H54 (cell line): ENCODE results near the gene MRPS25.

Source experiments
- DNase-seq: peaks from one replicate; pipeline ENCODE4 v3.0.0; 2011; ENCODE audit warnings: low spot score, mixed read lengths; ENCODE audit not compliant: insufficient read length
- FAIRE-seq: peaks from 3 replicates; lab custom pipeline; 2011; peaks lifted over from hg19 to GRCh38; lab: Jason Lieb, UNC
- POLR2A ChIP-seq: IDR thresholded peaks from 2 replicates; pipeline ENCODE4 v1.6.1; 2011; ENCODE audit warnings: low read depth, mild to moderate bottlenecking, low read length

The MRPS25 gene

DNA sequence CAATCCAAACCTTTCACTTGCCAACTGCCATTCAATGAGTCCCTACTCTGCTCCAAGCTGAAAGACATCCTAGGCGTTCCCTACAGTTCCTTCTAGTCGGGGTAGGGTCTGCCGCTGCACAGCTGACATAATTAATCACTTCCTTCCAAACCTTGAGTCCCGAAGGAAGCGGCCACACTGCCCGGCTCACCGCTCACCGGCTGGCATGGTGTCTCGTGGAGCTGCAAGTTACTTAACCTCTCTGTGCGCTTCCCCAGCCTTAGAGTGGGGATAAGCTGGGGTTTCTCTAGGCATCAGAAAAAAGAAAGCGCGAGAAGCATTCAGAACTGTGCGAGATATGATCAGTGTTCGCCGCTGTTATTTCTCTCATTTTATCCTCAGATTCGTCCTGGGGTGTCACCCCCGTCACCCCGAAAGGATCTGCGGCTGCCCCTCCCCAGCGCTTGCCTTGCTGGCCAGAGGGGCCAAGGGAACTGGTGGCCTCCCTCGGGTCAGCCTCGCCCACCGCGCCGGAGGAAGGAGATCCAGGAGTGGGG is 748 bp downstream of the MRPS25 start:
- FAIRE-seq (no peak), DNase-seq (peak; percentile 33)
- no peak for TF ChIP-seq POLR2A

DNA sequence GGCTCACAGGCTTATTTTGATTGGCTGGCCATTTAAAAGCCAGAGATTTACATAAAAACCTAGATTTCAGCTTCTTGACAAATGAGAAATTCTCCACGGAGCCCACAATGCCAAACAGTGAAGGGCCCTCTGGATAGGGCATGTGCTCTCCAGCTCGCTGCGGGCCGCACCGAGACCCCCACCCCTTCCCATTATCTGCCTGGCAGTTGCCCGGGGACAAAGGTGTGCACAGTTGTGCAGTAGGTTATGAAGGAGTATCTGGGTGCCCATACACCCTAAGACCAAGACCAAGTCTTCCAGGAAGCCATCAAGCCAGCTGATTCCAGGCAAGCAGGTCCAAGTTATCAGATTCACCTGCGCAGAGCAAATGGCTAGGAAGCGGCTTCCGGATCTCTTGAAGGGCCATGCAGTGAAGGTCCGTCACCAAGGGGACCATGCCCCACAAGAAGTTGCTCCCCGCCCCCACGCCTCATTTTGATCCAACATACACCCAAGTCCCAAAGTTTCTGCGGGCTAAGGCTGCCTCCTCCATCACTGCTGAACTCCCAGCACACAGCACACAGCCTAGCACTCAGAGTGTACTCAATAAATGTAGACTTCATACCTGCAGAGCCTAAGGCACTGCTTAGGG is 1.3 kb downstream of the MRPS25 start:
- no peak for FAIRE-seq
- no peak for DNase-seq
- TF ChIP-seq POLR2A, result no peak

DNA sequence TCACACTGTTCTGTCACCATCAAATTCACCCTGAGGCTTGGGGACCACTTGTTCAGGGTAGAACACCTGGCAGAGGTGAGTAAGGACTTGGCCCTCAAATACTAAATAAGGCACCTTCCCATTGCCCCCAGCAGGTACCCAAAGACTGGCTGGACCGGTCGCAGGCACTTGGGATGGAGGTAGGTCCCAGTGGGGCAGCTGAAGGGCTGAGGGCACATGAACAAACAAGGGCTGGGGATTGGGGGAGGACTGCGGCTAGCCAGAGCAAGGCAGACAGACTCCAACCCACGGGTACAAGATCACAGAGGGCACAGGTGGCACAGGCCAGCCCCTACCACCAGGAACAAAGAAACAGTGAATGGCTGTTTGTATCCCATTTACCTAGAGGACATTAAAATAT is 1.9 kb downstream of the MRPS25 start:
- FAIRE-seq, result no peak
- no peak for DNase-seq
- TF ChIP-seq POLR2A, result no peak

DNA sequence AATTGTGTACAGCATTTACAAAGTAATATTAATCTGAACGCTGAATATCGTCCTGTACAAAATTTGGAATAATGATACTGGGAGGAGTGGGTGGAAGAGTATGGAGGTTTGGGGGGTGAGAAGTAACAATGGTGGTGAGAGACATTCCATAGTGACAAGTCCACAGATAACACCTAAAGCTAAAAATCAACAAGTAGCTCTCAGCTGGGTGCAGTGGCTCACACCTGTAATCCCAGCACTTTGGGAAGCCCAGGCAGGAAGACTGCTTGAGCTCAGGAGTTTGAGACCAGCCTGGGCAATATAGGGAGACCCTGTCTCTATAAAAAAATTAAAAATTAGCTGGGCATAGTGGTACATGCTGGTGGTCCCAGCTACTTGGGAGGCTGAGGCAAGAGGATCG is 5.1 kb downstream of the MRPS25 start:
- TF ChIP-seq POLR2A, result no peak
- FAIRE-seq (no peak), DNase-seq (no peak)

DNA sequence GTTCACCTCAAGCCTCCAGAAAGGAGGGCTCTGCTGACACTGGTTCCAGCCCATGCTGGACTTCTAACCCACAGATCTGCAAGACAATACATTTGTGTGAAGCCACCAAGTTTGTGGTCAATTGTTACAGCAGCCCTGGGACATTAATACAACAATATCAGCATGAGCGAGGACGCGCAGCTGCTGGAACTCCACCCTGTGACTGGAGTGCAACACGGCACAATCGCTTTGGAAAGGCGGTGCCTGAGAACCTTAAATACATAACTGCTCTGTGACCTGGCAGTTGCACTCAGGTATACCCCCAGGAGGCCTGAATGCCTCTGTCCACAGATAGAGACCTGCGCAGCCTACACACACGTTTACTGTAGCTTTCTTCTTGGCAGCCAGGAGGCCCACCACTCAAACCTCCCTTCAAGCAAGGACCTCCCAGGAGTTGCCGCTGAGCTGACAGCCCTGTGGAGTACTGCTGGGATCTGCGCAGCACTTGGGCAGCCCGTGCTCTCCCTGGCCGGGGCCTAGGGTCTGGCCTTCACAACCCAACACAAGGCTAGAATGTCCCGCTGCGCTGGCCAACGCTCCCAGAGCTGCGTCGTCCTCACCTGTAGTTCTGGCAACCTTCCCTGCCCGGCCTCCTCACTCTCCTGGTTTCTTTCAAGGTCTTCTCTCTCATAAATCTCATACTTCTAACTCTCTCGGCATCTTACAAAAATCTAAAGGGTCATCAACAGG is 8.3 kb downstream of the MRPS25 start:
- TF ChIP-seq POLR2A, result no peak
- DNase-seq (no peak), FAIRE-seq (no peak)

DNA sequence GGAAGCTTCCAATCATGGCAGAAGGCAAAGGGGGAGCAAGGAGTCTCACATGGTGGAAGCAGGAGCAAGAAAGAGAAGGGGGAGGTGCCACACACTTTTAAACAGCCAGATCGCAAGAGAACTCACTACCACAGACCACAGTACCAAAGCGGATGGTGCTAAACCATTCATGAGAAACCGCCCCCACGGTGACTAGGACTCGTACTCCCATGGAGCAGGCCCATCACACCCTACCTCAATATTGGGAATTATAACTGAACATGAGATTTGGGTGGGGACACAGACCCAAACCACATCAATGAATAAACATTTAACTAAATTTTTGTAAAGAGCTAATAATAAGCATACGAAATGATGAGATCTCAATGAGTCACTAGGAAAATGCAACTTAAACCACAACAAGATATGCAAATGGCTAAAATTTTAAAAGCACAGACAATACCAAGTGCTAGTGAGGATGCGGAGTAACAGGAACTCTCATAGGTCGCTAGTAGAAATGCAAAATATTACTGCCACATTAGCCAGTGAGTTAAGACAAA is 10.0 kb downstream of the MRPS25 start:
- no peak for DNase-seq
- TF ChIP-seq POLR2A, result no peak
- FAIRE-seq, result no peak

DNA sequence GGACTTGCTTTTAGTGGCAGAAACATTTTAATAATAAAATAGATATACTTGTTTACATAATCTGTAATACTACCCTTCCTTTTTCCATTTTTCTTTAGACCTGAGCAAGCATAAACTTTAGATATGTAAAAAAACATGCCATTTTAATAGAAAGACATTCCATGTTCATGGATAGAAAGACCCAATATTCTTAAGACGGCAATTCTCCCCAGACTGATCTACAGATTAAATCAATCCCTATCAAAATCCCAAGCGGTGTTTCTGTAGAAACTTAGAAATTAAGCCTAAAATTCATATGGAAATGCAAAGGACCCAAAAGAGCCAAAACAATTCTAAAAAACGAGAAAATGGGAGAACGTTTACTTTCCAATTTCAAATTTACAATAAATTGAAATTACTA is 11.6 kb downstream of the MRPS25 start:
- FAIRE-seq (no peak), DNase-seq (no peak)
- no peak for TF ChIP-seq POLR2A

DNA sequence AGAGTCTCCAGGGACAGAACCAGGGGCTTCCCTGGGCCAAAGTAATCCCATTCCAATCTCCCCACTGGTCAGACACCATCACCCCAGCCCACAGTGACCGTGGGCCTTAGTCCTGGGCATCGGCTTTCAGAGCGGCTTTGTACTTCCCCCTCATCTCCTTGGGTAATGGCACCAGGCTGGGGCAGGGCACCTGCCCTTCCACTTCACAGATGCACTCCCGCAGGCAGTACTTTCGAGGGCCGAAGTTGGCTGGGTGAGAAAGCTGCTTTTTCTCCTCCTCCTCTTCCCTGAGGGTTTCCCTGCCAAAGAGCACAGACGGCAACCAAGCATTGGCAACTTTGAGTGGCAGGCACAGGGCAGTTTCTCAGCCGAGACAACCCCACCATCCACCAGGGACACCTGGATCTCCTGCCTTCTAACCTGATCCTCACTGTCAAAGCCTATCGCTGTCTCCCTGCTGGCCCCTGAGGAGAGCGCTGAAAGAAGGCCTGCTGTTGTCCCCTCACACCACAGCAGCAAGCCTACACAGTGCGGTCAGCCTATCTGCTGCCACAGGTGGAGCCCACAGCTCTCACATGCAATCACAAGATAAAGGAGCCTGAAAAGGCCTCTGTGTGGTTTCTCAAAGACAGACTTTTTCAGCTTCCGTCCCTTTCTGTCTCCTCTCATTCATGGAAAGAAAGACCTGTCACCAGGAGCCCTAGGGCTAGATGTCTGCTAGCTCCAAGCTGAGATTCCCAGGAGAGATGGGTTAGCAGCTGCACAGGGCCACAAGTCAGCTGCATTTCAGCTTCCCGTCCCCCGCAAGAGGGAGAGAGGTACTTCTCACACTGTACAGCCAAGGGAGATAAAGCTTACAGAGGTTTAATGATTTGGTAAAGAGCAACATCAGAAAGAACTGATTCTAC is 12.5 kb downstream of the MRPS25 start:
- DNase-seq (no peak), FAIRE-seq (no peak)
- no peak for TF ChIP-seq POLR2A

DNA sequence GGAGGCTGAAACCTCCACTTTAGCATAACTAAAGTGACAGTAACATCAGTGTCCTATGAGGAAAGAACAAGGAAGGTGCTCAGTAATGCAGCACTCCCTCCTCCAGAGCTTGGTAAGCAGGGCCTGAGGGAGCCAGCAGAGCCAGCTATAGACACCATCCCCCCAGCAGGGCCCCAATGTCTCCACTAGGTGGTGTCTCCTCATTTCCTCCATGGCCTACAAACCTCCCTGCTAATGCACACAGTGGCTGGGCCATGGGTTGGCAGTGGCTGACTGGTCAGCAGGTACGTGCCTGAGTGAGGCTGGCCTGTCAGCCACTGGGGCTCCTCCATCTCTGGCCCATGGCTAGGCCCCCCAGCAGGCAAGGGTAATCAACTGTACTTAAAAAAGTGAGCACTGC is 13.6 kb downstream of the MRPS25 start:
- no peak for FAIRE-seq
- DNase-seq, result peak; percentile 73
- TF ChIP-seq POLR2A, result no peak

DNA sequence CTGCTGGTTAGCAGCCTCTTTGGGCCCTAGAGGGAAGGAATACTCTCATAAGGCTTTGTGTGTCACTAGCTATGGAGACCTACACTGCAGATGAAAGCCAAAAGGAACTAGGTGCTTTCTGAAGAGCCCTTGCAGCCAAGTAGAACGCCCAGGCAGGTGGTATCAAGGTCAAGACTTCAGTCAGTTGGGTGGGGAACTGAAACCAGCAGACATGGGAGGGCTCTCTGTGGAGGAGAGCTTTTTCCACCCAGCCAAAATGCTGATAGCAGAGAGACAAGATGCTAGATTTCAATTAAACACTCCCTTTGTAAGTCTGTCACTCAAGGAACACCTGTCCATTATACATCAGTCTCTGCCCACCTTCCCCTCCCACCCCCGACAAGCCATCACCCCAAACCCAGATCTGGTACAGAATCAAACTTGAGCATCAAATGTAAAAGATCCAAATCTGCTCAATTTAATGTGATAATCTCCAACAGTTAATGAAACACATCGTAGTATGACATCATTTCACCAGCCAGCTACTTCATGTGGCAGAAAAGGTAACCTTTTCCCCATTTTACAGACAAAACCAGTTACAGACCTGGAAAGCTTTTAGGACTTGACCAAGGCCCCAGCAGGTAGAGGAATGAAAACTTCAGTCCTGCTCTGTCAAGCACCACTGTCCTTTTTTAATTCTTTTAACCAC is 14.6 kb downstream of the MRPS25 start:
- no peak for DNase-seq
- FAIRE-seq, result no peak
- TF ChIP-seq POLR2A, result no peak

DNA sequence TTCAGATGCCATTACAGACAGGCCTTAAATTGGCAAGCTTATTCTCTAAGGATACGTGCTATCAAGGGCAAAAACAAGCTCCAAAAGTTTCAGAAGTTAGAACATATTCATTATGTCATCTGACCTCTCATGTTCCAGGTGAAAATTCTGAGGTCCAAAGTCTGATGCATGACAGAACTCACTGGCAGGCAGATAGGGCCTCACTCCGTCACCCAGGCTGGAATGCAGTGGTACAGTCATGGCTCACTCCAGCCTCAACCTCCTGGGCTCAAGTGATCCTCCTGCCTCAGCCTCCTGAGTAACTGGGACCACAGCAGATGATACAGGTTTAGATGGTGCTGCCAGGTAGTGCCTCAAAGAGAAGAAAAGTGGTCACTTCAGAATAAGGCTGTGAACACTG is 15.5 kb downstream of the MRPS25 start:
- TF ChIP-seq POLR2A, result no peak
- DNase-seq, result no peak
- no peak for FAIRE-seq

DNA sequence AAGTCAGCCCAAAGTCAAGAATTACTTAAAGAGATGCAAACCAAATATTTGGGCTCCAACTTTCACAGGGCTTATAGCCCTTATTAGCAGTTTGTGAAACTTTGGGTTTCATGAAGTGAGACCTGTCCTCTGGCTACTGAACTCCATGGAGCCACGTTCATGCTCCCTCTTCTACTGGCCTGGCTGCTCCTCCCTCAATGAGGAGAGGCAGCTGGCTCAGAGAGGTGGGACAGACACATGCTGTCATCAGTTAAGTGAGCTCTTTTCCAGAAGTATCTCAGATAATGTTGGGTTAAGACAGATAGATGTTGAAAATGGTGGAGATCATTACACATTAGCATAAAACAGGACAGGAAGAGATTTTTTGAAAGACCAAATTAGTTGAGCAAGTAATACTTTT is 19.4 kb downstream of the MRPS25 start:
- DNase-seq, result no peak
- TF ChIP-seq POLR2A, result no peak
- no peak for FAIRE-seq

DNA sequence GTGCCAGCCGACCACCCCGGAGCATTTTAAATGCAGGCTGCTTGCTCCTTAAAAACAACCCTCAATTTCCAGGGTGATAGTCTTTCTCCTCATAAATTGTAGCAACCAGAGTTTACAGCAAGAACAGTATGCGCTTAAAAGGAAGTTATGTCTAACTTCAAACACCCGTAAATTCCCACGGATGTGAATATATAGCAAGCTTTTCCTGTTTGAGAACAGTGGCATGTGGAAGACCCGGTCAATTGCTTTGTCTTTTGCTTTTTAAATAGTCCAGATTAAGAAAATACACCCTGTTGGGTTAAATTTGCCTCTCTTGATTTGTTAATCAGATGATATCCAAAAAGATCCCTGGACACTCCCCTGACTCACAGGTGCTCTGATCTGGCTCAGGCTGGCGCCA is 20.8 kb downstream of the MRPS25 start:
- DNase-seq (no peak), FAIRE-seq (no peak)
- TF ChIP-seq POLR2A, result no peak
